ENCODE data around the gene PNPT1. TPM values are rescaled to one million over a fixed set of nuclear protein-coding genes. Genes with fewer than 3 reads are reported as not detected.
A peak's percentile ranks its signal among the peaks of the same experiment; 100 is the strongest.

PNPT1 gene
- total RNA-seq, 1 donor from 2014 or later: 27.4 TPM

DNA sequence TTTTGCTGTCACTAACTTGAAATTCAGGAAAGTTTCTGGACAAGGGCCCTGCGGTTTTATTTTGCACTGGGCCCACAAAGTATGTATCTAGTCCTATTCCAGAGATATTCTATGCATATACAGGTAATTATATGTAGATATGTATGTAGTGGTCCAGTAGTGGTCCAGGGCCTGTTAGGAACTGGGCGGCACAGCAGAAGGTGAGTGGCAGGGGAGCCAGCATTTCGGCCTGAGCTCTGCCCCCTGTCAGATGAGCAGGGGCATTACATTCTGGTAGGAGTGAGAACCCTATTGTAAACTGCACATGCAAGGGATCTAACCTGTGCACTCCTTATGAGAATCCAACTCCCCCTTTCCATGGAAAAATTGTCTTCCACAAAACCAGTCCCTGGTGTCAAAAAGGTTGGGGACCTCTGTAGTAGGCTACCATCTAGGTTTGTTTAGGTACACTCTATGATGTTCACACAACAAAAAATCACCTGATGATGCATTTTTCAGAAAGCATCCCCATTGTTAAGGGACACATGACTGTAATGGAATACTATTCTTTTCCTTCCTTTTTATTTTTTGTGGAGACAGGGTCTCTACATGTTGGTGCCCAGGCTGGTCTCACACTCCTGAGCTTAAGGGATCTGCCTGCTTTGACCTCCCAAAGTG is 73.4 kb downstream of the PNPT1 start:
- H3K4me3 ChIP-seq: peak overlapping the region; percentile 87

DNA sequence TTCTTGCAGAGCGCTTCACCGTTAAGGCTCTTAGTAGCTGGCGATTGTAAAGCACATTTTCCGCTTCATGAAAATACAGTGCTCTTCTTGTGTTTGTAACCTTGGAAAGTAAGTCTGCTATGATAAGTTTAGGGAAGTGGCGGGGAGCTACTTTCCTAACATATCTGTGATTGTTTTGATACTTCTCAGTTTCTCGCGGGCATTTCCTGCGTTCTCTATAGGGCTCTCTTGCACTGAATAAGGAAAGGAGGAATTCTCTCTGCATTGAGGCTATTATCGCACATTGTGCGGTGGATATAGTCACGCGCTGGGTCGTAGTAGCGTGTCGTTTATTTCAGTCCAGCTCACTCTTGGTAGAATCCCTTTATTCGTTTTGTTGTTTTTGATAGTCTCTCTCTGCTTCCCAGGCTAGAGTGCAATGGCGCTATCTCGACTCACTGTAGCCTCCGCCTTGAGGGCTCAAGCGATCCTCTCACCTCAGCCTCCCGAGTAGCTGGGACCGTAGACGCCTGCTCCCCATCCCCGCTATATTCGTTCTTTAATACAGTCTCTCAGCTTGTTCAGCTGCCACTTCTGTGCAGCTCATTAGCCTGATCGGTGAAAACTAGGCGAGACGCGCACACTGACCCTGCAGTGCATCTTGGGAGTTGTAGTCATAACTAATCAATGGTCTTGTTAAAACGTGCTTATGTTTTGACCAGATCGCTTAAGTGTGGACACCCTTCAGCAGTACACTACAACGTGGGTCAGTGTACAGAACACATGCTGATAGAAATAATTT is 75.2 kb downstream of the PNPT1 start:
- H3K4me3 ChIP-seq: peak overlapping the region; percentile 87
- intact Hi-C loops (cut with micrococcal nuclease): no loop called here
- peak; percentile 45 for DNase-seq
- H3K27ac ChIP-seq (replicated peaks): peak overlapping the region; percentile 94
- H3K36me3 ChIP-seq: peaks cover 26% of the 10 kb centered on the region
- H3K9me3 ChIP-seq (replicated peaks): no peaks in the 10 kb centered on the region
- TF ChIP-seq, protein P1, sequence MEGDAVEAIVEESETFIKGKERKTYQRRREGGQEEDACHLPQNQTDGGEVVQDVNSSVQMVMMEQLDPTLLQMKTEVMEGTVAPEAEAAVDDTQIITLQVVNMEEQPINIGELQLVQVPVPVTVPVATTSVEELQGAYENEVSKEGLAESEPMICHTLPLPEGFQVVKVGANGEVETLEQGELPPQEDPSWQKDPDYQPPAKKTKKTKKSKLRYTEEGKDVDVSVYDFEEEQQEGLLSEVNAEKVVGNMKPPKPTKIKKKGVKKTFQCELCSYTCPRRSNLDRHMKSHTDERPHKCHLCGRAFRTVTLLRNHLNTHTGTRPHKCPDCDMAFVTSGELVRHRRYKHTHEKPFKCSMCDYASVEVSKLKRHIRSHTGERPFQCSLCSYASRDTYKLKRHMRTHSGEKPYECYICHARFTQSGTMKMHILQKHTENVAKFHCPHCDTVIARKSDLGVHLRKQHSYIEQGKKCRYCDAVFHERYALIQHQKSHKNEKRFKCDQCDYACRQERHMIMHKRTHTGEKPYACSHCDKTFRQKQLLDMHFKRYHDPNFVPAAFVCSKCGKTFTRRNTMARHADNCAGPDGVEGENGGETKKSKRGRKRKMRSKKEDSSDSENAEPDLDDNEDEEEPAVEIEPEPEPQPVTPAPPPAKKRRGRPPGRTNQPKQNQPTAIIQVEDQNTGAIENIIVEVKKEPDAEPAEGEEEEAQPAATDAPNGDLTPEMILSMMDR (IDR thresholded peaks at IDR 0.05; ENCODE audit: borderline replicate concordance): no peak
- peaks cover 94% of the 10 kb centered on the region for H3K4me1 ChIP-seq
- no peaks in the 10 kb centered on the region for H3K27me3 ChIP-seq (ENCODE audit: low read depth)

More for the DNA sequence above, 73.4 kb downstream of the PNPT1 start:
- peaks cover 81% of the 10 kb centered on the region for H3K4me1 ChIP-seq
- DNase-seq: no peak
- peaks cover 8% of the 10 kb centered on the region for H3K36me3 ChIP-seq
- H3K27ac ChIP-seq (replicated peaks): no peak overlapping the region
- H3K9me3 ChIP-seq (replicated peaks): no peaks in the 10 kb centered on the region
- TF ChIP-seq, protein P1 (IDR thresholded peaks at IDR 0.05; ENCODE audit: borderline replicate concordance): peak; percentile 42
- H3K27me3 ChIP-seq (ENCODE audit: low read depth): no peaks in the 10 kb centered on the region
- intact Hi-C loops (cut with micrococcal nuclease): no loop called here

DNA sequence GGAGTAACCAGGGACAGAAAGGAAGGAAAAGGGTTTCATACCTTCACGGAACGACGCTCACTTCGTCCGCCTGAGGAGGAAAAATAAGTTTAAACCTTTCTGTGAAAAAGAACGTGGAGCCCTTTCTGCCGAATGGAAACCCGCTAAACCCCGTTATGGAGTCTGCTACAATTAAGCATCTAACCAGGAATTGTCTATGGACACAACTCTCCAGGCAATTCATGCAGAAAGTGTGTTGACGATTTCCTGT is 75.7 kb downstream of the PNPT1 start:
- intact Hi-C loops (cut with micrococcal nuclease): no loop called here
- peak overlapping the region; percentile 94 for H3K27ac ChIP-seq (replicated peaks)
- TF ChIP-seq, protein P1 (IDR thresholded peaks at IDR 0.05; ENCODE audit: borderline replicate concordance): no peak
- no peaks in the 10 kb centered on the region for H3K27me3 ChIP-seq (ENCODE audit: low read depth)
- no peak for DNase-seq
- H3K36me3 ChIP-seq: peaks cover 28% of the 10 kb centered on the region
- H3K4me3 ChIP-seq: peak overlapping the region; percentile 87
- peaks cover 92% of the 10 kb centered on the region for H3K4me1 ChIP-seq
- H3K9me3 ChIP-seq (replicated peaks): no peaks in the 10 kb centered on the region

DNA sequence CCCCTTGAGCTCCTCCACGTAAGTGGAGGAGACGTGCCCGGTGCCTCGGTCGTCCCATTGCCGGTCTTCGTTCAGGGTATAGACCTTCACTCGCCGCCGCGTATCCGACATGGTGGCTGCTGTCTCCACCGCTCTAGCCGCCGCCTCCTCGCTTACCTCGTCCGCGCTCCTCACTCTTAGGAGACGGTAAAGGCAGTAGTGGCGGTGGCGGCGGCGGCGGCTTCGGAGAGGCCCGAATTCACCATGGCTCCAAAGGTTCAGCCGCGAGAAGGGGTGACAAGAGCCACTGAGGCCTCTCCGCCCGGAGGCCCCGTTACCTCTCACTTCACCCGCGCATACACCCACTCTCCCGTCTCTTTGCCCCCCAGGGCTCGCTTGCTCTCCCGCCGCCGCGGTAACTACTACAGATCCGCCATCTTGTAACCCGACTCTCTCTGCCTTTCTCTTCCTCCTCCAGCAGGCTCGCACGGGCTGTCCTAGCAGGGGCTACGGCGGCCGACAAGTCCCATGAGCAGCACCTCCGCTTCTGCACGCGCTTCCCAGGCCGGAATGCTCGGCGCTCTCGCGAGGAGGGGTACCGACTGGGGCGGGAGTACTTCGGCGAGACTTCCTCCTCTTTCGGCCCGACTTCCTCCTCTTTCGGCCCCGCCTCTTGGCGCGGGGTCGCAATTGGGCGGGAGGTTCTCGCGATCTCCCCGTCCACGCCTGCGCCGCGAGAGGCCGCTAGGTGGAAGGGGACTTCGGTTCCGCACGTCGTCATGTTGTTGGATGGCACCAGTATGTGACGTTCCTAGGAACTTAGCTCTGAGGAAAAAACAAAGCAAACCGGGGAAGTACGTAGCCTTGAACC is 76.2 kb downstream of the PNPT1 start, which contains the start of gene PPP4R3B:
PPP4R3B (minus strand) TSS at position 448 of the 850 bp plus-strand sequence; CDS start at position 111, 337 bp downstream.
- Histone ChIP-seq H3K4me1 (peaks cover 86% of the 10 kb centered on the region), H3K27ac (replicated peaks) (peak within 1 kb of the TSS; percentile 94), H3K9me3 (replicated peaks) (no peaks in the 10 kb centered on the region), H3K4me3 (peak within 1 kb of the TSS; percentile 87), H3K27me3 (ENCODE audit: low read depth) (no peaks in the 10 kb centered on the region), H3K36me3 (peaks cover 33% of the 10 kb centered on the region)
- peak; percentile 100 for DNase-seq
- intact Hi-C loops (cut with micrococcal nuclease): no loop called here
- TF ChIP-seq, protein P1 (IDR thresholded peaks at IDR 0.05; ENCODE audit: borderline replicate concordance): peak; percentile 68

DNA sequence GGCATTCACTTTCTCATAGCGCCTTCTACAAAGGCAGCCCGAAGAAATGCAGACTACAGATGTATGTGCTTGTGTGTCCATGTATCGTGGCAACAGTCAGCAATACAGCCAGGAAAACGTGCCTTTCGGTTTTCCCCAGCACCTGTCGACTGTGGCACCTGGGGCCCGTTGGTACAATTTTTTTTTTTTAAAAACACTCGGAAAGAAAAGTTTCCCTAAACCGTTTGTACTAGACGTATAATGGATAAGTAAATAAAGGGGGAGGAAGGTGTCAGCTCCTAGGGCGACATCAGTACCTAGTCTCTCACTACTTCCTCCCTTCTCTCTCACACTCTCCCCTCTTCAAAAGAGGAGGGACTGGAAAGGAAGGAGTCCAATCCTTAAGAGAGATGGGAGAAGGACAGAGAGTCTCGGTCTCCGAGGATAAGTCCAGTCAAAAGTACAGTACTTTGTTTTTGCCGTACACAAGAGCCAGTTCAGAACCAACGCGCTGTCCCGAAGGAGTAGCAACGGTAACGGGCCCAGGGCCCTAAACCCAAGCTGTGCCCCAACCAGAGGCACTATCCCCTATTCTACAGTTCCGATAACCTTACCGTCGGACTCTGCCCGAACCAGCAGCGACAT is 77.0 kb downstream of the PNPT1 start:
- TF ChIP-seq, protein P1 (IDR thresholded peaks at IDR 0.05; ENCODE audit: borderline replicate concordance): no peak
- intact Hi-C loops (cut with micrococcal nuclease): no loop called here
- peak overlapping the region; percentile 94 for H3K27ac ChIP-seq (replicated peaks)
- peaks cover 40% of the 10 kb centered on the region for H3K36me3 ChIP-seq
- no peak for DNase-seq
- peak overlapping the region; percentile 87 for H3K4me3 ChIP-seq
- peaks cover 79% of the 10 kb centered on the region for H3K4me1 ChIP-seq
- no peaks in the 10 kb centered on the region for H3K27me3 ChIP-seq (ENCODE audit: low read depth)
- H3K9me3 ChIP-seq (replicated peaks): no peaks in the 10 kb centered on the region

Data from left ventricle myocardium inferior (tissue), 1 donor.